ENCODE data around the gene FMNL2.

- TF ChIP-seq TAF1 (IDR thresholded peaks at IDR 0.05; ENCODE audit: low read depth, low read length) (no peak), POLR2A (IDR thresholded peaks at IDR 0.05; ENCODE audit: low read depth, low read length) (no peak), PAX5 (IDR thresholded peaks at IDR 0.05; ENCODE audit: insufficient read depth, low read length, severe bottlenecking) (no peak), SPI1 (IDR thresholded peaks at IDR 0.05; ENCODE audit: low read depth, low read length) (no peak), POLR2AphosphoS5 (IDR thresholded peaks at IDR 0.05; ENCODE audit: low read depth, low read length) (no peak), POU2F2 (IDR thresholded peaks at IDR 0.05; ENCODE audit: low read depth, low read length) (no peak)
Observed at GRCh38 chr2:152518641-152519580, 183.9 kb downstream of the FMNL2 start.
